ENCODE data around the gene FERD3L. TPM values are rescaled to one million over a fixed set of nuclear protein-coding genes. Genes with fewer than 3 reads are reported as not detected.

FERD3L gene
- total RNA-seq, 1 donor from 2014 or later, result not detected

- DNase-seq (no peak), ATAC-seq (ENCODE audit: low read depth) (no peak)
- intact Hi-C loops (cut with micrococcal nuclease), result no loop called here
- H3K27me3 Mint-ChIP-seq, result peaks cover 21% of the 10 kb centered on the region
- ChIA-PET CTCF (no interaction called here), POLR2A (no interaction called here)
- no peak for TF ChIP-seq CTCF (IDR thresholded peaks at IDR 0.05)
- no peak overlapping the region for H3K4me3 Mint-ChIP-seq
- no peaks in the 10 kb centered on the region for H3K36me3 Mint-ChIP-seq (ENCODE audit: low read depth)
- H3K27ac Mint-ChIP-seq, result no peak overlapping the region
- no peaks in the 10 kb centered on the region for H3K9me3 Mint-ChIP-seq
- H3K4me1 Mint-ChIP-seq, result no peaks in the 10 kb centered on the region
Measured at GRCh38 chr7:19139706-19140327, 5.4 kb downstream of the FERD3L start.

GRCh38 chr7:19133886-19134285 lies 11.3 kb downstream of the FERD3L start:
- ChIA-PET CTCF (no interaction called here), POLR2A (no interaction called here)
- Mint-ChIP-seq H3K27me3 (peaks cover 5% of the 10 kb centered on the region), H3K4me3 (no peak overlapping the region), H3K27ac (no peak overlapping the region), H3K36me3 (ENCODE audit: low read depth) (no peaks in the 10 kb centered on the region), H3K4me1 (no peaks in the 10 kb centered on the region), H3K9me3 (no peaks in the 10 kb centered on the region)
- intact Hi-C loops (cut with micrococcal nuclease), result no loop called here
- no peak for ATAC-seq (ENCODE audit: low read depth)
- TF ChIP-seq CTCF (IDR thresholded peaks at IDR 0.05), result no peak
- DNase-seq, result no peak

GRCh38 chr7:19133390-19133789 lies 11.8 kb downstream of the FERD3L start:
- no peak for TF ChIP-seq CTCF (IDR thresholded peaks at IDR 0.05)
- Mint-ChIP-seq H3K27me3 (peaks cover 5% of the 10 kb centered on the region), H3K4me3 (no peak overlapping the region), H3K4me1 (no peaks in the 10 kb centered on the region), H3K36me3 (ENCODE audit: low read depth) (no peaks in the 10 kb centered on the region), H3K9me3 (no peaks in the 10 kb centered on the region), H3K27ac (no peak overlapping the region)
- no peak for ATAC-seq (ENCODE audit: low read depth)
- CTCF ChIA-PET, result no interaction called here
- DNase-seq, result no peak
- POLR2A ChIA-PET, result no interaction called here
- intact Hi-C loops (cut with micrococcal nuclease), result no loop called here

- Mint-ChIP-seq H3K4me1 (no peaks in the 10 kb centered on the region), H3K4me3 (no peak overlapping the region), H3K36me3 (ENCODE audit: low read depth) (no peaks in the 10 kb centered on the region), H3K9me3 (no peaks in the 10 kb centered on the region), H3K27ac (no peak overlapping the region), H3K27me3 (peaks cover 19% of the 10 kb centered on the region)
- no peak for TF ChIP-seq CTCF (IDR thresholded peaks at IDR 0.05)
- ChIA-PET POLR2A (no interaction called here), CTCF (no interaction called here)
- DNase-seq, result no peak
- ATAC-seq (ENCODE audit: low read depth), result no peak
- intact Hi-C loops (cut with micrococcal nuclease), result no loop called here
Measured at GRCh38 chr7:19128856-19129255, 16.4 kb downstream of the FERD3L start.

GRCh38 chr7:19121977-19122588 lies 23.1 kb downstream of the FERD3L start:
- H3K27me3 Mint-ChIP-seq, result peaks cover 41% of the 10 kb centered on the region
- POLR2A ChIA-PET, result no interaction called here
- intact Hi-C loops (cut with micrococcal nuclease), result no loop called here

More at GRCh38 chr7:19121977-19122588, 23.1 kb downstream of the FERD3L start:
- Mint-ChIP-seq H3K36me3 (ENCODE audit: low read depth) (no peaks in the 10 kb centered on the region), H3K4me1 (peaks cover 8% of the 10 kb centered on the region), H3K27ac (no peak overlapping the region), H3K9me3 (no peaks in the 10 kb centered on the region), H3K4me3 (no peak overlapping the region)
- CTCF ChIA-PET, result no interaction called here
- ATAC-seq (ENCODE audit: low read depth) (no peak), DNase-seq (no peak)
- TF ChIP-seq CTCF (IDR thresholded peaks at IDR 0.05), result no peak

Measured in activated B cell treated with CpG ODN at 0.5 μM for 24 hours (primary cell).